Islet precursor cell (in vitro differentiated cells): Measurements from ENCODE around the gene SIK3.

Source experiments
- DNase-seq: peaks from one replicate; pipeline ENCODE4 v3.0.0-alpha.2; 2018

SIK3 gene

GRCh38 chr11:116928102-116928777 lies 170.0 kb downstream of the SIK3 start:
- DNase-seq: no peak

GRCh38 chr11:116927163-116927974 lies 170.9 kb downstream of the SIK3 start:
- no peak for DNase-seq

DNA sequence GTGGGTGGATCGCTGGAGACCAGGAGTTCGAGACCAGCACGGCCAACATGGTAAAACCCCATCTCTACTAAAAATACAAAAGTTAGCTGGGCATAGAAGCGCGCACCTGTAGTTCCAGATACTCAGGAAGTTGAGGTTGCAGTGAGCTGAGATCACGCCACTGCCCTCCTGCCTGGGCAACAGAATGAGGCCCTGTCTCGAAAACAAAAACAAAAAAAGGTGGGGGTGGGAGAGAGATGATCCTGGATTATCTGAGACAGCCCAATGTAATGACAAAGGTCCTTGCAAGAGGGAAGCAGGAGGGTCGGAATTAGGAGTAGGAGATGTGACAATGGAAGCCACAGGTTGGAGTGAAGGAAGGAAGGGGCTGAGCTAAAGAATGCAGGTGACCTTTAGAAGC lies 173.2 kb downstream of the SIK3 start:
- DNase-seq: no peak

GRCh38 chr11:116918925-116919655 lies 179.1 kb downstream of the SIK3 start:
- no peak for DNase-seq

- no peak for DNase-seq
These were observed 180.6 kb downstream of the SIK3 start for GRCh38 chr11:116917632-116918031.

GRCh38 chr11:116916886-116917285 lies 181.3 kb downstream of the SIK3 start:
- DNase-seq: no peak

DNA sequence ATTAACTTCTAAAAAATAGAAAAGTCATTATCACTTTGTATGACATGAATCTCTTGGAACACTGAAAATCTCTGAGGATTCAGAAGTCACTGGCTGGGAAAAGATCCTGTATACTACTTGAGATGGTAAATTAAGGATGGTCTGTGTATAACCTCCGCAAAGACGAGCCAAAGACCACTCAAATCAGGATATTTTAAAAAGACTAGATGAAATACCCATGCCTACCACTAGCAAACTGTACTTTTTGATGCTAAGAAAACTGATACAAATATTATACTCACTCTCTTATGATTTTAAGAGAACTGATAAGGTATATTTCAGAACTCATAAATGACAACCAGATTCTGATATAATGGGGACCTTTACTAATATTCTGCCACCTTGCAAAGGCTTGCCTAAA lies 182.2 kb downstream of the SIK3 start:
- no peak for DNase-seq

- DNase-seq: no peak
These were observed 185.2 kb downstream of the SIK3 start for GRCh38 chr11:116913000-116913399.

- DNase-seq: no peak
These were observed 186.1 kb downstream of the SIK3 start for GRCh38 chr11:116911976-116912734.

DNA sequence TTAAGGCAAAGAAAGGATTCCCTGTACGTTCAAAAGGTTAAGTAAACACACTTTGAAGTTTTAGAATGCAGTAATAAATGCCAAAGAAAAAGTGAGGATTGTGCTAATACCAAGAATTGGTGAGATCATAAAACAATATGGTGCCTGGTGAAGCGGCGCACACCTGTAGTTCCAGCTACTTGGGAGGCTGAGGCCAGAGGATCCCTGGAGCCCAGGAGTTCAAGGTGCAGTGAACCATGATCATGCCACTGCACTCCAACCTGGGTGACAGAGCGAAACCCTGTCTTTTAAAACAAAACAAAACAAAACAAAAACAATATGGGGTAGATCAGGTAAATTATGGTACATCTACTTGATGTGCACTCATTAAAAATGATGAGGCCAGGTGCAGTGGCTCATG lies 187.4 kb downstream of the SIK3 start:
- no peak for DNase-seq

DNA sequence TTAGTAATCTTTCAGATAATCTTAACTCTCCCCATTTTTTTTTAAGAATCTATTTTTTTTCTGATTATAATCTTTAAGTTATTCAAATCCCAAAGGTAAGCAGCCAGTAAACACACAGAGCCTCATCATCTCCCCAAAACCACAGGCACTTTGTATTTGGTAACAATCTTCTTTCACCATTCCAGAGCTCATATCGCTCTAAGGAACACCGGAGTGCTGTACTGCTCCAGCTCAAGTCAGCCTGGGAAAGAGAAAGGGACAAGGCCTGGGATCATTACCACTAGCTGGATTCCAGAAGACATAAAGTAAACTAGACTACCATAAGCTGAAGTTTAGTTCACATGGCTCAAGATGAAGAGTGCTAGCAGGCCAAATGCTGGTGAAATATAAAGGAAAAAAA lies 187.8 kb downstream of the SIK3 start:
- DNase-seq: no peak

DNA sequence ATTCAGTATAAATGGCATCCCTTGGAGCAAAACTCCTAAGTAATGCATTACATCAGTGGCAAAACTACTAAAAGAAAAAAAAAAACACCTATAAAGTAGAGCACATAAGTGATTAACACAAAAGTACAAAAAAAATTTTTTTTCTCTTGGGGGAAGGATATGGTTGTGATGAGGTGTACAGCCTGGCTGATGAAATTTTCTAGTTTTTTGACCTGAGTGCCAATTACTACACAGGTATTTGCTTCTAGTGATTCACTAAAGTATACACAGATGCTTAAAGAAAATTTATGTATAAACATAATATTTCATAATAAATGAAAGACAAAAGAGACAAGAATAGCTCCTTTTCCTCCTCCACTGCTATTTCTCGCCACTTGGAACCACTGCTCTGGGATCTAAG lies 189.0 kb downstream of the SIK3 start:
- DNase-seq: no peak

- DNase-seq: no peak
These were observed 191.7 kb downstream of the SIK3 start for GRCh38 chr11:116906479-116906878.

DNA sequence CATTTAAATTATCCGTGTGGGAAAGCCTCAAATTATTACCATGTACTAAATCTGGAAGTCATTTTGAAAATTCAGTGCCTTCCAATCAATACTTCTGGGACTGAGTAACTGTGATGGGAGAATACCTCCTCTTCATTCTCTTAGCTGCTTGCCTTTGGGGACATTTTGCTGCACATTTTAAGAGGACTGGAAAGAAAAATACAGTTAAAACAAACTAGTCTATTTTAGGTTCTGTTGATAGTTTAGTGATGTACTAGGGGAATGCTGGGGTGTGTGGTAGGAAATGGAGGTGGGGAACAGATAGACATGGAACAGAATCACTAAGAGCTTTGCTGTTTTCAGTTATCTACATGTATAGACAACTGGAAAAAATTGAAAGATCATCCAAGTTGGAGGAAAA lies 195.1 kb downstream of the SIK3 start:
- no peak for DNase-seq

- no peak for DNase-seq
These were observed 196.1 kb downstream of the SIK3 start for GRCh38 chr11:116901964-116902688.

DNA sequence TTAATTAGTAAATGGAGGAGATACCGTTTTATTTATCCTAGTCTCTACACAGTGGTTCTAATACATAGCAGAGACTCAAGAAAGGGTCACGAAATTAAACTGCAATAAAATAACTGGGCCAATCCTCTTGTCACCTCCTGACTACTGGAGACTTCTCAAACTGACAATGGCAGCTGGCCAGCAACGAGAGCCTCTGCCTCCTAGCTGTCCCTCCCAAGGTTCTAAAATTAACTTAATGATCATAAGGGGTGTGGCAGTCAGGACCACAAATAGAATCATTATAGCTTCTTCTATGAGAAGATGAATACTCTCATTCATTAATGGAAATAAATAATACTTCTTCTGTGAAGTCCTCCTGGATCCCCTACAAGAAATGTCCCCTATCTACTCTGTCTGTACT lies 197.0 kb downstream of the SIK3 start:
- DNase-seq: no peak

DNA sequence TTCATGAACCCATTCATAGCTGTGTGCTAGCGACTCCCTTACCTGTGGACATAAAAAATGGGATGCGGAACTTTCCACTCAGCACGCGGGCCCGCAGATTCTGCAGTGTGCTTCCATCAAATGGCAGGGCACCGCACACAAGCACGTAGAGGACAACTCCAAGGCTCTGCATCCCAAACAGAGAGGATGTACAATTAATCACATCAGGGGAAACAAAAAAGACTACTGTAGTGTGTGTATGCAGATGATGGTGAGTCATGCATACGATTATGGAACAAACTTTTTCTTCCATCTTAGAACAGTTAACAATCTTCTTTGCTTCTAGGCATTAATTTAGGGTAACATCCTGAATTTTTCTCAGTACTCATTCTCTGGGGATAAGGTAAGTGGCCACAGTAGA lies 202.0 kb downstream of the SIK3 start:
- DNase-seq: no peak

DNA sequence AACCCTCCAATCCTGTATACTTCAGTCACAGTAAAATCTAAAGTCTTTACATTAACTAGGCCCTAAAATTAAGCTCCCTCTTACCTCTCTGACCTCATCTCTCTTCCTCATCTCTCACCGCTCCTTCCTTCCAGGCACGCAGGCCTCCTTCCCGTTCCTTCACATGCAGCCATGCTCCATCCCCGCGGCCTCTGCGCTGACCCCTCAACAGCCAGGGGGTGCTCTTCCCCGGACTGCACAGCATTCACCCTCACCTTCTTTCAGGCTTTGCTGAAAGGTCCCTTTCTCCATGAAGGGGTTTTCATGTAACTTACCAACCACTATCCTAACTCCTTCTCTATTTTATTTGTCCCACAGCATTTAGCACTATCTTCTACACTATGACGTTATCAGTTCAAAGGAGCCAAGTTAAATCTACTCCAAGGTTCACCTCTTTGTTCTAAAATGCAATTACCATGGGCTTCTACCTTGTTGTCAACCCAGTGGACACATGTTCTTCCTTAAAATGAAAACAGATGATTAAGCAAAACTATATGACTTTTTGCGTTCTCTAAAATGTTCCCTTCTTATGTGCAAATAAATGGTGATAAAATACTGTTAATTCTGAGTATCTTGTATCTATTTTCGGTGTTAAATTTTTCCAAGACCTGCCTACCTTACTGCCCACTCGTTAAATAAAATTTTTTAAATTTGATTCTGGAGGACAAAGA lies 203.0 kb downstream of the SIK3 start:
- peak; percentile 77 for DNase-seq

DNA sequence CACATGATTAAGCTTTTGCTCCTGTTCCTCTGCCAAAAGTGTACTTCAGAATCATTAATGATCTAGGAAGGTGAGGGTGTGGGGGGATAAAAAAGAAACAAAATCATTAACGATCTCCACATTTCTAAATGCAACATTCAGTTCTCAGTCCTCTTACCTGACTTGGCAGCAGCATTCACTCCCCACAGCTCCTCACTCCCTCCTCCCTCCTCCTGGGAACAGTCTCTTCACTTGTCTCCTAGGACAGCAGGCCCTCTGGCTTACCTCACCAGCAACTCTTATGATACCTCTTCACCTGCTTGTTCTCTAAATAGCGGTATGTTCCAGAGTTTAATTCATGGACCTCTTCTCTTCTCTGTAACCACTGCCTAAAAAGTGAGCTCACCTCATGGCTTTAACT lies 204.3 kb downstream of the SIK3 start:
- DNase-seq: no peak

- DNase-seq: no peak
These were observed 204.8 kb downstream of the SIK3 start for GRCh38 chr11:116893437-116893836.

DNA sequence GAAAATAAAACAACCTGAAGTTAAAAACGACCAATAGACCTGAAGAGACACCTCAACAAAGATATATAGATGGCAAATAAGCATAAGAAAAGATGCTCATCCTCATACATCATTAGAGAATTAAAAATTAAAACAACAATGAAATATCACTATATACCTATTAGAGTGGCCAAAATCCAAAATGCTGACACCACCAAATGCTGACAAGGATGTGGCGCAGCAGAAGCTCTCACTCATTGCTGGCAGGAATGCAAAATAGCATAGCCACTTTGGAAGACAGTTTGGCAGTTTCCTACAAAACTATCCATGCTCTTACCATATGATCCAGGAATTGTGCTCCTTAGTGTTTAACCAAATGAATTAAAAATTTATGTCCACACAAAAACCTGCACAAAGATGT lies 205.9 kb downstream of the SIK3 start:
- DNase-seq: no peak

DNA sequence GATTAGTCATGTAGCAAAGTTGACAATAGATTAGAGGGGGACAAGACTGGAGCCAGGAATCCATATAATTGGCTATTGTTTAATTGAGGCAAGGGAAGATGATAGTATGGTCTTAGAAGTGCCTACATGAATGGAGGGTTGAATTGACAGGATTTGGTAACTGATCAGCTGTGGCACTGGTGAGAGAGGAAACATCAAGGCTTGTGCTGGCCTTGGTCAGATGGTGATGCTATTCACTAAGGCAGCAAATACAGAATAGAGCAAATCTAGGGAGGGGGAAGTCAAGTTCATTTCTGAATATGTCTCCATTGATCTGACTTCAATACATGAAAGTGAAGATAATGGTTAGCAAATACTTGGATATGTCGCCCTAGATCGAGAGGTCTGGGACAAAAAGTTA lies 206.5 kb downstream of the SIK3 start:
- DNase-seq: no peak
